NCI-H146 (cell line): ENCODE results near the gene PABPN1L.

ENCODE experiments used
- DNase-seq: peaks from one replicate; lab custom pipeline; 2025; lab: John Stamatoyannopoulos, UW

Gene PABPN1L

DNA sequence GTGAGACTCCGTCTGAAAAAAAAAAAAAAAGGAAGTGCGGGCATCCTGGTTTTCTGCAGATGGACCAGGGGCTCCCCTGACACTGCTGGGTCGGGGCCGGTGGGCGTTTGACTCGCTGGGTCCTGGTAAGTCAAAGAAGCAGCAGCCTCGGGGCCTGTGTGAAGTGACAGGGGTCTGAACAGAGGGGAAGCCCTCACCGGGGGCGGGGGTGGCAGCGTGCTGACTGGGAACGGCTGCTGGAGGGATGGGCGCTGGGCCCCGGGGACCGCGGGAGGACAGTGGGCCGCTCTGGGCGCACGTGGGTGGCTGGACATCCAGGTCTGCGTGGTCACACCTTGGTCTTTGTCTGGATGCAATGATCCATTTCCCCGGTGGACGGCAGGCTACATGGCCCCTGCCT lies 17.9 kb downstream of the PABPN1L start:
- no peak for DNase-seq

- no peak for DNase-seq
Observed at GRCh38 chr16:88847654-88848053, 18.8 kb downstream of the PABPN1L start.

- no peak for DNase-seq
Observed at GRCh38 chr16:88846088-88846487, 20.4 kb downstream of the PABPN1L start.

DNA sequence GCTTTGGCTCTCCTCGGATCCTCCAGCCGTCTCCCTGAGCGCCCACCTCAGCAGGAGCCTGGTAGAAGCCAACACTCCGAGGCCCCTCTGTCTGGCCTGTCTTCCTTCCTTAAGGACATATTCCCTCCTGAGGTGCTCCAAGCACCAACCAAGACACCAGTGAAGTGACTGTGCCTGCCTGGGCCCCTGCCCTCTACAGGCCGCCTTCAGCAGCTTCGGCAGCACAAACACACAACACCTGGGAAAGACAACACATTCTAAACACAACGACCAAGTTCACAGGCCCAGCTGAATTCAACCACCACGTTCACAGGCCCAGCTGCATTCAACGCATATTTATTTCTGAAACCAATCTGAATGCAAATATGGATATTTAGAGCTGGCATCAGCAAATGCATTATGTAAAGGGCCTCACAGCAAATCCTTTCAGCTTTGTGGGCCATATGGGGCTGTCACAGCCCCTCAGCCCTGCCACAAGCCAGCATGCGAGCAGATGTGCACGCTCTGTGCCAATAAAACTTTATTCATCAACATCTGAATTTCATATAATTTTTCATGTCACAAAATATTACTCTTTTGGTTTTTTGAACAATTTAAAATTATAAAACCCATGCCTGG lies 21.9 kb downstream of the PABPN1L start:
- no peak for DNase-seq

GRCh38 chr16:88843256-88843655 lies 23.2 kb downstream of the PABPN1L start:
- no peak for DNase-seq

DNA sequence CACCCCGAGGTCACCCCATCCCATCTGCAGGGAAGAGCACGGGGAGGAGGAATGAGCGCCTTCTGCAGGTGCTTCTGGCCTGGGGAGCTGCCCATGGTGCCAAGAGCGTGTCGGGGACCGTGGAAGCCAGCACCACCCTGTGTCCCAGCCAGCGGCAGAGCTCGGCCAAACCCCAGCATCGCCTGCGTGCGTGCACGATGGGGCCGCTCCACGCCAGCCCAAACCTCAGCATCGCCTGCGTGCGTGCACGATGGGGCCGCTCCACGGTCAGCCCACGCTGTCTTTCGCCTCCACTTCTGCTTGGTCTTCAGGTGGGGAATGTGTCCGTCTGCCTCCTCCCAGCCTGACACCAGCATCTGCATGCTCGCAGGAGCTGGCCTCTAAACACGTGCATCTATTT lies 23.7 kb downstream of the PABPN1L start:
- DNase-seq: no peak

GRCh38 chr16:88842308-88842756 lies 24.1 kb downstream of the PABPN1L start:
- DNase-seq: no peak

DNA sequence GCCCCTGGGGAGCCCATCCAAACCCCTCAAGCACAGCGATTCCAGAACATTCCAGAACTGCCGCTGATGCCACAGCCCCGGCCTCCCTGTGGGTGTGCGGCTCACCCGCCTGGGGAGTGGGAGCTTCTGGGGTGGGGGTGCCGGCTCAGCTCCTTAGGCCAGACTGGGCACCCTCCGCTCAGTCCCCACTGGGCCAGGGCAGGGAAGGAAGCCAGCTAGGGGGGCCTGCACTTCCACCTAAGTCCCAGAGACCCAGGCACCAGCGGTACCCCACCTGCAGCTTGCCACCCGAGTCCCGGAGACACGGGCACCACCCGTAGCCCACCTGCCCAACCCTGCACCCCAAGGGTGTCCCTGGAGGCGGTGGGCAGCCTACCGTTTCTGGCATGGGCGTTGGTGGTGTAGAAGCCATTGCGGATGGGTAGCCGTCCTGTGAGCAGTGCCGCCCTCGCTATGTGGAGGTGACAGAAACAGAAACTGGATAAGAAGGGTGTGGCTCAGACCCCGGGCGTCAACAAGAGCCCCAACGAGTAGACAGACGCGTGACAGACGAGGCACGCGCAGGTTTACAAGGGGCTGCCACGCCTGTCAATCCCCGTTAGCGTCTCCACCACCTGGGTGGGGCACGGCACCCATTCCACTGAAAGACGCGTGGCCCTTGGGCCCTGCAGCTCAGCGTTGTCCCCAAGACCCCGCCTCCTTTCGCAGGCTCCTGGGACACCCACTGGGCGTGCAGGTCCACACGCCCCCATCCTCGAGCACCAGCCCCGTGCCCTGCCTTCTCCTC lies 24.7 kb downstream of the PABPN1L start:
- no peak for DNase-seq

GRCh38 chr16:88840600-88841215 lies 25.8 kb downstream of the PABPN1L start:
- DNase-seq: no peak

DNA sequence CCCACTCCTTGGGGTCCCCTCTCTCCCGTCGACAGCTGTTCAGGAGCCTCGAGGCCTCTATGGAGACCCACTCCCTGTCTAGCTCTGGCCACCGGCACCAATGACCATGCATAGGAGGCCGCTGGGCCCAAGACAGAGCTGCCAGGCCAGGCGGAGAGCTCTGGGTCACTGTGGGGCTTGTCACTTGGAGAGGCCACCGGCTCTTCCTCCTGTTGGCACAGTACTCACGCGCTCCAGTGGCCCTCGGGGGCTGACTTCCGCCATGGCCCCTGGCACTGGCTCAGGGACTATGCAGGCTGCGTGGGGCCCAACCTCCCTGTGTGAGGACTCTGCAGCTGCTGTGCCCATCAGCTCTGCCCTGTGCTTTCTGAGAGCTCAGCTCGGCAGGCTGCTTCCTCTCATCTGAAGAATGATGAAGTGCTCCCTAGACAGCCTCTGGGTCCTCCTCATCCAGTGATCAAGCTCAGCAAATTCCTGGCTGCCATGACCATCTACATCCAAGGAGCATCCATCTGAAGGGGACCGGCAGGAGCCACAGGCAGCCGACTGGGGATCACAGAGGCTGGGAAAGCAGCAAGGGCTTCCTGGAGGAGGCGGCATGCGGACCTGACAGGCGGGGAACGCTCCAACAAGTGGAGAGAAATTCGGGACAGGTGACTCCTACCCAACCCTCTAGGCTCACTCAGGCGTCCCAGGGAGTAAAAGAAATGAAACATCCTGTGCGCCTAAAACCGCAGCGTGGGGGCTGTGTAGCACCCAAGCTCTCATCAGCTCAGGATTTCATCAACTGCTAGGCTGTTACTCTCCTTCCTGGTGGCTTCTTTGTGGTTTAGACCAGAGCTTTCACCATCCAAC lies 26.5 kb downstream of the PABPN1L start:
- DNase-seq: no peak

DNA sequence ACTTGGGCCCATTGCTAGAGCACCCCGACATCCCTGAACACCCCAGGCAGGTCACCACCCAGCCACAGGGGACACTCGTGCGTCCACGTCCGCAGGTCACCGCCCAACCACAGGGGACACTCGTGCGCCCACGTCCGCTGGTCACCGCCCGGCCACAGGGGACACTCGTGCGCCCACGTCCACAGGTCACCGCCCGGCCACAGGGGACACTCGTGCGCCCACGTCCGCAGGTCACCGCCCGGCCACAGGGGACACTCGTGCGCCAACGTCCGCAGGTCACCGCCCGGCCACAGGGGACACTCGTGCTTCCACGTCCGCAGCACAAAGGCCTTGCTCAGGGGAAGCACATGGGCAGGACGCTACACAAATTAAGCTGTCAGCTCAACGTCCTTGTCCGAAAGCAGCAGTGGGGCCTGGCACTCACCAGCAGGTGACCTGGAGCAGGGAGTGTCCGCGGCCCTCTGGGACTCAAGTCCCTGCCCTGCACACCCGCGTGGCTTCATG lies 27.4 kb downstream of the PABPN1L start:
- DNase-seq: no peak

DNA sequence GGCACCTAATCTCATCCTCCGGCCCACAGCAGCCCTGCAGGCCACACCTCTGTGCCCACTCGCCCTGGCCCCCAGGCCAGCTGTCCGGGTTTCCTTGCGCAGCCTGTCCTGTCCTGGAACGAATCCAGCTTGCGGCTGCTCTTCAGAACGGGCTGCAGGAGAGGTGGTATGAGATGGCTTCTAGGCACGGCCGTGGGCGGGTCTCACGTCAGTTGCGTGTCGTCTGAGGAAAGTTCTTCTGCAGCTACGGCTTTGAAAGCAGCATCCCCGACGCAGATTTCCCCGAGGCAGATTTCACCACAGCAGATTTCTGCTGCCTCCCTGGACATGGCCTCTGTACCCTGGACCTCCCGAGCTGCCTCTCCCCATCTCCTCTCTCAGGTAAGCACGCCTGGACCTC lies 27.9 kb downstream of the PABPN1L start:
- DNase-seq: no peak

DNA sequence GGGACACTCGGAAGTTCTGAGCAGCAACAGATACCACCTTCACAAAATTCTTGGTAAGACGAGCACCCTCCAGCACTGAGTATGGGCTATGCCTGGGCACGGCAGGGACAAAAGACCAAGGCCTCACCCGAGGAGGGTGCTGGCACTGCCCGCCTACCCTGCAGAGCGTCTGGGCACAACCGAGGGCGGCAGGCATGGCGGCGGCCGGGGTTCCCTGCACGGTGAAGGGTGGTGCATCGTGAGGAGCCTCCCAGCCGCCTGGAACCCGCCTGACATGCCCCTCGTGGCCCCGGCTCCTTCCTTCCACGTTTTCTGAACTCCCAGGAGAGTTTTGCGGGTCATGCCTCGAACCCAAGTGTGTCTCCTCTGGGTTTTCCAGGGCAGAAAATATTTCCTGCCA lies 28.7 kb downstream of the PABPN1L start:
- no peak for DNase-seq

- no peak for DNase-seq
Observed at GRCh38 chr16:88836791-88837190, 29.7 kb downstream of the PABPN1L start.

GRCh38 chr16:88835818-88836217 lies 30.6 kb downstream of the PABPN1L start:
- DNase-seq: no peak

DNA sequence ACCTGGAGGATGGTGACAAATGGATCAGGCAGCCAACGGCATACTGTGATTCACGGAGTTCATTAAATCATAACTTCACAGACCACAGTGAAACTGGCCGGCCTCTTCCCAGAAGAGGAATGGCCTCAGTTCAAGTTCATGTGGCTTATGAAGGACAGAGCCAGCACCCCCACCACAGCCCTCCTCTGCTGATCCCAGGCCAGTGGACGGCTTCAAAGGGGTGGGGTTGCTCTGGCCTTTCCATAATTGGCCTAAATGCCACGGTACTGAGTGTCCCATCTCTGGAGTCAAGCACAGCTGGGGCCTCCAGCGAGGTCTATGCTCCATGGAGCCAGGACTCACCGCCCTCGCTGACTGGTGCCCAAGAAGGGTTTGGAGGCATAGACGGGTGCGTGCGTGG lies 31.1 kb downstream of the PABPN1L start:
- DNase-seq: no peak

- no peak for DNase-seq
Observed at GRCh38 chr16:88834670-88835069, 31.8 kb downstream of the PABPN1L start.

GRCh38 chr16:88833086-88833485 lies 33.4 kb downstream of the PABPN1L start:
- DNase-seq: no peak

GRCh38 chr16:88831838-88832237 lies 34.6 kb downstream of the PABPN1L start:
- DNase-seq: no peak

DNA sequence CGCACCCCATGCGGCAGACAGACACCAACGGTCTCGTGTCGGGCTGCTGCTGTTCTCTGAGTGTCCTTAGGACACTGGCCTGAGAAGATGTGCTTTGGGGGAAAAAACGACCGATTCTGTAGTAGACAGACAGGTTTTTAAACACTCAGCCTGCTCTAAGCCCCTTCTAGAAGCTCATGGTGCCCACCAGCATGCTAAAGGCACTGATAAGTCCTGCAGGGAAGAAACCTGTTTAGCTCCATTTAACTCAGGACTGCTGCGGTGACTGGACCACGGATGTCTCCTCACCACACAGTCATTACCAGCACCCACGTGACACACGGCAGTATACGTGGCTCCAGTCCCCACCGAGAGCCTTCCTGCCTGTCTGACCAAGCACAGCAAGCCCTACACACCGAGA lies 35.7 kb downstream of the PABPN1L start:
- DNase-seq: no peak

DNA sequence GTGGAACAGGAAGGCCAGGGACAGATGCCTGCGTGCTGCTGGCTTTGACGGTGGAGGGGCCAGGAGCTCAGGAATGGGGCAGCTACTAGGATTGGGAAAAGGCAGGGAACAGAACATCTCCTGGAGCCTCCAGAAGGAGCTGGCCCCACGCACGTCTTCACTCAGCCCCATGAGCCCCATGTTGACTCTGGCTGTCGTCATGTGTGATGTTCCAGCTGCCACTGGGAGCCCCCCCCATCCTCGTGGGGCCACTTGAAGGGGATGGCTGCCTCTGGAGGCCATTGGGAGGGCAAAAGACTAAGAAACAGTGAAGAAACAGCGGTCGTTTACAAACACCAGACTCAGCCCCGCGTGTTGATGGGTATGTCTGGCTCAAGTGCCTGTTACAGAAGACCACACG lies 36.2 kb downstream of the PABPN1L start:
- no peak for DNase-seq

- DNase-seq: no peak
Observed at GRCh38 chr16:88828711-88829110, 37.7 kb downstream of the PABPN1L start.
